GM19397 (cell line): ENCODE results near the gene HPDL.
"Not testable (repeated sequence)": the region's sequence is repeated elsewhere in the genome, so short reads cannot be mapped to it uniquely, and the experiment has no call there.

Experiments
- ATAC-seq: cut with Tn5 transposase; IDR thresholded peaks from one replicate; pipeline ENCODE4 v1.9.1; 2021; ENCODE audit warnings: mild to moderate bottlenecking, moderate library complexity; ENCODE audit not compliant: unreplicated experiment

The HPDL gene

GRCh38 chr1:45348966-45349677, 22.4 kb downstream of the HPDL start:
- ATAC-seq: no peak

GRCh38 chr1:45351508-45351907, 24.8 kb downstream of the HPDL start:
- ATAC-seq: no peak

GRCh38 chr1:45353685-45354084, 27.0 kb downstream of the HPDL start:
- no peak for ATAC-seq

GRCh38 chr1:45354838-45355237, 28.1 kb downstream of the HPDL start:
- ATAC-seq: no peak

- no peak for ATAC-seq
These were observed 29.0 kb downstream of the HPDL start for GRCh38 chr1:45355683-45356082.

GRCh38 chr1:45356186-45356585, 29.5 kb downstream of the HPDL start:
- ATAC-seq: no peak

GRCh38 chr1:45359882-45360513, 33.3 kb downstream of the HPDL start:
- ATAC-seq: no peak

- not testable (repeated sequence) for ATAC-seq
These were observed 34.3 kb downstream of the HPDL start for GRCh38 chr1:45360981-45361380.

GRCh38 chr1:45364294-45364693, 37.6 kb downstream of the HPDL start:
- no peak for ATAC-seq

GRCh38 chr1:45365051-45365450, 38.4 kb downstream of the HPDL start:
- no peak for ATAC-seq

GRCh38 chr1:45370575-45370974, 43.9 kb downstream of the HPDL start:
- peak; percentile 68 for ATAC-seq

- ATAC-seq: no peak
These were observed 46.9 kb downstream of the HPDL start for GRCh38 chr1:45373573-45373972.

GRCh38 chr1:45375104-45376090, 48.7 kb downstream of the HPDL start:
- ATAC-seq: no peak

GRCh38 chr1:45378184-45378583, 51.5 kb downstream of the HPDL start:
- no peak for ATAC-seq
